ENCODE measurements around the gene FLG2.
"Not testable (repeated sequence)": the region's sequence is repeated elsewhere in the genome, so short reads cannot be mapped to it uniquely, and the experiment has no call there.

Gene FLG2

DNA sequence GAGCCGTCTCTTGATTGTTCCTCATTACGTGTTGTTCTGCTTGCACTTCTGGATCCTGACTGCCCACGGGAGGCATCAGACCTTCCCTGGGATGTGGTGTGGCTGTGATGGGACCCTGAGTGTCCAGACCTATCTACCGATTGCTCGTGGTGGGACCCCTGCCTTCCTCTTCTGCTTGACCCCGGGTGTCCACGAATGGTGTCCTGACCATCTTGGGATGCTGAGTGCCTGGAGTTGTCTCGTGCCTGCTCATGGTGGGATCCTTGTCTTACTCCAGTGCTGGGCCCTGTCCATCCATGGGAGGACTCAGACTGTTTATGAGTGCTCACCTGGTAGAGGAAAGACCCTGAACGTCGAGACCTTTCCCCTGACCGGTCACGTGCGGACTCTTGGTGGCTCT lies 47.6 kb downstream of the FLG2 start:
- not testable (repeated sequence) for DNase-seq (ENCODE audit: low read depth)

DNA sequence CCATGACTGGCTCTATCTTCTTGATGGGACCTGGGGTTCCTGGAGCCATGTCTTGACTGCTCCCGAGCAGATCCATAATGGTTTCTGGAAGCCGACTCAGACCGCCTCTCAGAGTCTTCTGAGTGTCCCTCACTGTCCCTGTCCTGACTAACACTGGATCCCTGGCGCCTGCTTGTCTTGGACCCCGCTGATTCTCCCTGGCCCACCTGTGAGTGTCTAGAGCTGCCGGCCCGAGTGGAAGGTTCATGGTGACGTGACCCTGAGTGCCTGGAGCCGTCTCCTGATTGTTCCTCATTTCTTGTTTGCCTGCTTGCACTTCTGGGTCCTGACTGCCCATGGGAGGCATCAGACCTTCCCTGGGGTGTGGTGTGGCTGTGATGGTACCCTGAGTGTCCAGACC lies 49.9 kb downstream of the FLG2 start:
- DNase-seq (ENCODE audit: low read depth) = no peak

- DNase-seq (ENCODE audit: low read depth) = not testable (repeated sequence)
Observed at GRCh38 chr1:152309320-152309901, 50.4 kb downstream of the FLG2 start.

GRCh38 chr1:152308758-152309157 lies 51.0 kb downstream of the FLG2 start:
- DNase-seq (ENCODE audit: low read depth) = not testable (repeated sequence)

DNA sequence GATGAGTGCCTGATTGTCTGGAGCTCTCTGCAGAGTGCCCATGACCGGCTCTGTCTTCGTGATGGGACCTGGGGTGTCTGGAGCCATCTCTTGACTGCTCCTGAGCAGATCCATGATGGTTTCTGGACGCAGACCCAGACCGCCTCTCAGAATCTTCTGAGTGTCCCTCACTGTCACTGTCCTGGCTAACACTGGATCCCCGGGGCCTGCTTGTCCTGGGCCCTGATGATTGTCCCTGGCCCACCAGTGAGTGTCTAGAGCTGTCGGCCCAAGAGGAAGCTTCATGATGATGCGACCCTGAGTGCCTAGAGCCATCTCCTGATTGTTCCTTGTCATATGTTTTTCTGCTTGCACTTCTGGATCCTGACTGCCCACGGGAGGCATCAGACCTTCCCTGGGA lies 51.8 kb downstream of the FLG2 start:
- DNase-seq (ENCODE audit: low read depth) = not testable (repeated sequence)

DNA sequence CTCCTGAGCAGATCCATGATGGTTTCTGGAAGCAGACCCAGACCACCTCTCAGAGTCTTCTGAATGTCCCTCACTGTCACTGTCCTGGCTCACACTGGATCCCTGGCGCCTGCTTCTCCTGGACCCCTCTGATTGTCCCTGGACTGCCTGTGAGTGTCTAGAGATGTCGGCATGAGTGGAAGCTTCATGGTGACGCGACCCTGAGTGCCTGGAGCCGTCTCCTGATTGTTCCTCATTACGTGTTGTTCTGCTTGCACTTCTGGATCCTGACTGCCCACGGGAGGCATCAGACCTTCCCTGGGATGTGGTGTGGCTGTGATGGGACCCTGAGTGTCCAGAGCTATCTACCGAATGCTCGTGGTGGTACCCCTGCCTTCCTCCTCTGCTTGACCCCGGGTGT lies 53.7 kb downstream of the FLG2 start:
- DNase-seq (ENCODE audit: low read depth) = not testable (repeated sequence)

- not testable (repeated sequence) for DNase-seq (ENCODE audit: low read depth)
Observed at GRCh38 chr1:152304773-152305172, 55.0 kb downstream of the FLG2 start.

DNA sequence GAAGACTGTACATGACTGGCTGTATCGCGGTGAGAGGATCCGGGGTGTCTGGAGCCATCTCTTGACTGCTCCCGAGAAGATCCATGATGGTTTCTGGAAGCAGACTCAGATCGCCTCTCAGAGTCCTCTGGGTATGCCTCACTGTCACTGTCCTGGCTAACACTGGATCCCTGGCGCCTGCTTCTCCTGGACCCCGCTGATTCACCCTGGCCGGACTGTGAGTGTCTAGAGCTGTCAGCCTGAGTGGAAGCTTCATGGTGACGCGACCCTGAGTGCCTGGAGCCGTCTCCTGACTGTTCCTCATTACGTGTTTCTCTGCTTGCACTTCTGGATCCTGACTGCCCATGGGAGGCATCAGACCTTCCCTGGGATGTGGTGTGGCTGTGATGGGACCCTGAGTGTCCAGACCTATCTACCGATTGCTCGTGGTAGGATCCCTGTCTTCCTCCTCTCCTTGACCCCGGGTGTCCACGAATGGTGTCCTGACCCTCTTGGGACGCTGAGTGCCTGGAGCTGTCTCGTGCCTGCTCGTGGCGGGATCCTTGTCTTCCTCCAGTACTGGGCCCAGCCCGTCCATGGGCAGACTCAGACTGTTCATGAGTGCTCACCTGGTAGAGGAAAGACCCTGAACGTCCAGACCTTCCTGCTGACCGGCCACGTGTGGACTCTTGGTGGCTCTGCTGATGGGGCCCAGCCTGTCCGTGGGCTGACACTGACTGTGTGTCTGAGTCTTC lies 56.5 kb downstream of the FLG2 start:
- not testable (repeated sequence) for DNase-seq (ENCODE audit: low read depth)

Measured in ELR (cell line).